GM12864 (cell line): ENCODE measurements around the gene WNT3A.

Source experiments
- DNase-seq: peaks from one replicate; pipeline ENCODE4 v3.0.0-alpha.2; 2011; ENCODE audit warnings: low read depth
- H3K4me3 ChIP-seq: 2 replicates; pipeline ENCODE4 v1.5.1; 2011; ENCODE audit warnings: mild to moderate bottlenecking, low read depth, low read length, control low read depth
- CTCF ChIP-seq: IDR thresholded peaks from 2 replicates; pipeline ENCODE4 v1.5.1; 2011; ENCODE audit warnings: low read depth, mild to moderate bottlenecking, moderate library complexity, low read length, control low read depth, inconsistent platforms; ENCODE audit errors: missing control alignments

WNT3A gene

DNA sequence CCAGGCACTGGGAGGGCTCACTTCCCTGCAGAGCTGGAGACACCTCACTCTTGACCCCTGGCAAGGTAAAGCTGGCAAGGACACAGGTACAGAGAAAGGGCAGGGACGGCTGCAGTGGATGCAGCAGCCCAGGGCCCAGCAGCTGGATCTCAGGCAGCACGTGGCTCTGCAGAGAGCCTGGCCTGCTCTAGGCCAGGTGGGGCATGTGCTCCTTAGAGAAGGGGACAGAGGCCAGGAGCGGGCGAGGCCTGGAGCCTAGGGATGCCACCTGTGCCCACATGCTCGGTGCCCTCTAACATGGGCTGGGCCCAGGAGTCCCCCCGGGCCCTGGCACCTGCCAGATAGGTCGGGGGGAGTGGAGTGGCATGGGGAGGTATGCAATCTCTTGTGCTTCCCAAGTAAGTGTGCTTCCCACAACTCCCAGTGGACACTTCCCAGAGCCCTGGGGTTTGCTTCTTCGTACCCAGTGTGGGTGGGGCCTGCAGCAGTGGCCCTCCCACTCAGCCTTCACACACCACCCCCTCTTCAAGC, 30.0 kb downstream of the WNT3A start:
- DNase-seq = no peak
- no peak for TF ChIP-seq CTCF
- no peak overlapping the region for H3K4me3 ChIP-seq

DNA sequence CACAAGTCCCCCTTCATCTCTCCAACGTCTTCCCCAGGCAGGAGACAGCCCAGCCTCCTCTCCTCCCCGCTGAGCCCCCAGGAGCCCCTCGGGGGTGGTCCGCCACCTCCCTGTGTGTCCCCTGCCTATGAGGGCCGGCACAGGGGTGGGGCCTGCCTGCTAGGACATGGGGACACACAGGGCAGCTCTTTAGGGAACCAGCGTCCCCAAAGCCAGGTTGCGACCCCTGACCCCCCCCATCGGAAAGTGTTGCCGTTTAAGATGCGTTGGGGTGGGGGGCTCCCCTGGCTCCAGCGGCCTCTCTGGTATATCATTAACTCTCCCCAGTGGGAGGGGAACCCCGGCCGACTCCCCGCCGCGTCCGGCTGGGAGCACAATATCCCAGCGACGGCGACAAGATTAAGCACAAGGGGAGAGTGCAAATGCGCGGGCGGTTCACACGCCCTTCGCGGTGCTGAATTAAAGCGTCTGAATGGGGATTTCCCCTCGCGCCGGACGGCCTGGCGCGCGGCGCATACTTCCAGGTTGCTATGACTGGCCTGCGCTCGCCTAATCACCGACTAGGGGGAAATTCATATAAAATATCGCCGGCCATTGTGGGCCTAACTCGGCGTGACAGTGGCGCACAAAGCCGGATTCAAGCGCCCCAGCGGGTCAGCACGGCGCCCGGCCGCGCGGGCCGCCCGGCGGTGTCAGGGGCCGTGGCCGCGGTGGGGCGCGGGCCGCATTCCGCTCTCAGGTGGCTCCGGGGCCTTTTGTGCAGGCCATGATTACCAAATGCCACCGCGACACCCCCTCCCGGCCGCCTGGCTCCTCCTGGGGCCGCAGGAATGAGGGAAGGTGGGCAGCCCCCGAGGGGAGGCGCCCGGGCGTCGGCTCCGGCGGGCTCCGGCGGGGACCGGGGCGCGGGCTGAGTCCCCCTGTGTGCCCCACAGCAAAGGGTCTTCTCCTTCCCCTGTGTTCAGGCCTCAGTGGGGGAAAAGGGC, 30.9 kb downstream of the WNT3A start:
- no peak for TF ChIP-seq CTCF
- no peak for DNase-seq
- H3K4me3 ChIP-seq = no peak overlapping the region

GRCh38 chr1:228038387-228039005, 31.7 kb downstream of the WNT3A start:
- no peak for TF ChIP-seq CTCF
- DNase-seq = no peak
- H3K4me3 ChIP-seq = no peak overlapping the region

DNA sequence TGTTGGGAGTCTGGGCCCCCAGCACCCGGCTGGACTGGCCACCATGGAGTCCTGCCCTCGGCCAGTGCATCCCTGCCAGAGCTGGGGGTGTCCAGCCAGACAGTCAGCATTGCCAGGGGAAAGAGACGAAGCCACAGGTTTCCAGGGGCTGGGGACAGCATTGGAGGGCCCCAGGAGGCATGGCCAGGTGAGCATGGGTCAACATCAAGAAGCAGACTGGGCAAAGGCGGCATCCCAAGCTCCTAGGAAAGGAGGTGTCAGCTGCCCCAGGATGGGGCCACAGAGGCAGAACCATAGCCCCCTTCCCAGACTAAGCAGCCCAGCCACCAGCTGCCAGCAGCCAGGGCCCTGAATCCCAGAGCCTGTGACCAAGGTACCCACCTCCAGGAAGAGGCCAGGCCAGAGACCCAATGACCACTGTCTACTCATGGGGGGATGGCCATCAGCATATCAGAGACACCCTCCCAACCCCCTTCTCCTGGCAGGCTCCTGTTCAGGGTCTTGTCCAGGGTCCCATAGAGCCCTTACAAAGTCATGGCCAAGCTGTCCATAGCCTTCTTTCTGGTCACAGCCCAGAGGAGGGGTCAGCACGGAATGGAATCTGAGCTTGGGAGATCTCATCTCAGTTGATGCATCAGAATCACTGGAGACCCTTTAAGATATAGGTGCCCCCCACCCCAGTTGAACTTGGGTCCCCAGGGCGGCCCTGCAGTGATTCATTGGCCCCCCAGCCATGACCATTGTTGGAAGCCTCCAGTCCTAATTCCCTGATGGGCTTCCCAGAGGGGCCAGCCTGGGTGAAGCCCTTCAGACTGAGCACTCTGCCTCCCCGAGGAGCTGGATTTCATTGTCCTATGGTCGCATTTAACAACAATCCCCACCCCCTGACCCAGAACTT, 32.5 kb downstream of the WNT3A start:
- no peak for TF ChIP-seq CTCF

GRCh38 chr1:228039986-228040385, 33.2 kb downstream of the WNT3A start:
- no peak for DNase-seq
- TF ChIP-seq CTCF = no peak

More for the DNA sequence above, 32.5 kb downstream of the WNT3A start:
- no peak for DNase-seq
- H3K4me3 ChIP-seq = no peak overlapping the region

DNA sequence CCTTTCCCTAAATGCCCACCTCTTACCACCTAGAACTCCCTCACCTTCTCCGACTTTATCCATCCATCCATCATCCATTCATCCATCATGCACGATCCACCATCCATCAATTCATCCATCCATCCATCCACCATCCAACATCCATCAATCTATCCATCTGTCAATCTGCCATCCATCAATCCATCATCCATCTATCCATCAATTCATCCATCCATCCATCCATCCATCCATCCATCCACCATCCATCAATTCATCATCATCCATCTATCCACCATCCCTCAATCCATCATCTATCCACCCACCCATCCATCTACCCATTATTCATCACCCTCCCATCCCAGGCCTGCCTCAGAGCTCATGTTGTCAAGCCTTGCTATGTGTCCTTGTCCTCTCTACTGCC, 34.5 kb downstream of the WNT3A start:
- no peak for TF ChIP-seq CTCF
- no peak overlapping the region for H3K4me3 ChIP-seq
- DNase-seq = no peak

More at GRCh38 chr1:228039986-228040385, 33.2 kb downstream of the WNT3A start:
- H3K4me3 ChIP-seq = no peak overlapping the region
